ENCODE results near the gene PKD2L2.

DNA sequence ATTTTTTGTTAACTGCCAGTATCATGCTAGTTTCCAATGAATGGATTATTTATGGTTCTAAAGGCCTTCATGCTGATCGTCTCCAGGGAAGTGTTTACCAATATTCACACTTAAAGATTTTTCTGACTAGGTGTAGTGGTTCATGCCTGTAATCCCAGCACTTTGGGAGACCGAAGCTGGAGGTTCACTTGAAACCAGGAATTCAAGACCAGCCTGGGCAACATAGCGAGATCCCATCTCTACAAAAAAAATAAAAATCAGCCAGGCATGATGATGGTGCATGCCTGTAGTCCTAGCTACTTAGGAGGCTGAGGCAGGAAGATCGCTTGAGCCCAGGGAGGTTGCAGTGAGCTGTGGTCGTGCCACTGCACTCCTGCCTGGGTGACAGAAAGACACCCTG, 100.2 kb downstream of the PKD2L2 start:
- TF ChIP-seq, protein P1, sequence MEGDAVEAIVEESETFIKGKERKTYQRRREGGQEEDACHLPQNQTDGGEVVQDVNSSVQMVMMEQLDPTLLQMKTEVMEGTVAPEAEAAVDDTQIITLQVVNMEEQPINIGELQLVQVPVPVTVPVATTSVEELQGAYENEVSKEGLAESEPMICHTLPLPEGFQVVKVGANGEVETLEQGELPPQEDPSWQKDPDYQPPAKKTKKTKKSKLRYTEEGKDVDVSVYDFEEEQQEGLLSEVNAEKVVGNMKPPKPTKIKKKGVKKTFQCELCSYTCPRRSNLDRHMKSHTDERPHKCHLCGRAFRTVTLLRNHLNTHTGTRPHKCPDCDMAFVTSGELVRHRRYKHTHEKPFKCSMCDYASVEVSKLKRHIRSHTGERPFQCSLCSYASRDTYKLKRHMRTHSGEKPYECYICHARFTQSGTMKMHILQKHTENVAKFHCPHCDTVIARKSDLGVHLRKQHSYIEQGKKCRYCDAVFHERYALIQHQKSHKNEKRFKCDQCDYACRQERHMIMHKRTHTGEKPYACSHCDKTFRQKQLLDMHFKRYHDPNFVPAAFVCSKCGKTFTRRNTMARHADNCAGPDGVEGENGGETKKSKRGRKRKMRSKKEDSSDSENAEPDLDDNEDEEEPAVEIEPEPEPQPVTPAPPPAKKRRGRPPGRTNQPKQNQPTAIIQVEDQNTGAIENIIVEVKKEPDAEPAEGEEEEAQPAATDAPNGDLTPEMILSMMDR (IDR thresholded peaks at IDR 0.05) = no peak
- TF ChIP-seq, protein P2, sequence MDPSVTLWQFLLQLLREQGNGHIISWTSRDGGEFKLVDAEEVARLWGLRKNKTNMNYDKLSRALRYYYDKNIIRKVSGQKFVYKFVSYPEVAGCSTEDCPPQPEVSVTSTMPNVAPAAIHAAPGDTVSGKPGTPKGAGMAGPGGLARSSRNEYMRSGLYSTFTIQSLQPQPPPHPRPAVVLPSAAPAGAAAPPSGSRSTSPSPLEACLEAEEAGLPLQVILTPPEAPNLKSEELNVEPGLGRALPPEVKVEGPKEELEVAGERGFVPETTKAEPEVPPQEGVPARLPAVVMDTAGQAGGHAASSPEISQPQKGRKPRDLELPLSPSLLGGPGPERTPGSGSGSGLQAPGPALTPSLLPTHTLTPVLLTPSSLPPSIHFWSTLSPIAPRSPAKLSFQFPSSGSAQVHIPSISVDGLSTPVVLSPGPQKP (IDR thresholded peaks at IDR 0.05; ENCODE audit: low read depth, low read length) = no peak
- no peak for TF ChIP-seq ESRRA (IDR thresholded peaks at IDR 0.05; ENCODE audit: borderline replicate concordance, low read length)
- TF ChIP-seq JUN (IDR thresholded peaks at IDR 0.05) = no peak

Measured in A549 (cell line).